Prostate gland (tissue), 2 donors: ENCODE data around the gene ALOXE3. TPM values are rescaled to one million over a fixed set of nuclear protein-coding genes. Genes with fewer than 3 reads are reported as not detected.

Source experiments
- DNase-seq: peaks from one replicate; pipeline ENCODE4 v3.0.0-alpha.2; 2019; ENCODE audit warnings: low spot score
- H3K27ac ChIP-seq, 2 donors: fragments of 200-600 bp; sonication (generic); 2 replicates each; pipeline ENCODE4 v1.5.1; 2017 to 2019
- H3K27me3 ChIP-seq: fragments of 200-600 bp; sonication (generic); replicated peaks from 2 replicates; pipeline ENCODE4 v1.5.1; 2019; ENCODE audit not compliant: insufficient read depth
- H3K36me3 ChIP-seq, 2 donors: fragments of 200-600 bp; sonication (generic); 1 replicate in 1 of 2; 2 replicates in 1 of 2; pipeline versions ENCODE4 v1.5.1 to v1.8.1; 2017 to 2019
- H3K4me1 ChIP-seq: fragments of 200-600 bp; sonication (generic); replicated peaks from 2 replicates; pipeline ENCODE4 v1.5.1; 2019
- H3K4me3 ChIP-seq, 2 donors: fragments of 200-600 bp; sonication (generic); 2 replicates each; pipeline ENCODE4 v1.5.1; 2017 to 2019
- H3K9me3 ChIP-seq: fragments of 200-600 bp; sonication (generic); 2 replicates; pipeline ENCODE4 v1.5.1; 2017
- CTCF ChIP-seq, 4 experiments: fragments of 200-600 bp in 2 of 4; fragments of 450-650 bp in 2 of 4; sonication (generic) in 2 of 4; IDR thresholded peaks; 1 replicate in 3 of 4; 2 replicates in 1 of 4; pipeline ENCODE4 v1.5.1; 2016 to 2019; ENCODE audit warnings: antibody characterized with exemption in 4 of 4, mild to moderate bottlenecking in 2 of 4, moderate library complexity in 2 of 4
- POLR2A ChIP-seq: fragments of 450-650 bp; IDR thresholded peaks from one replicate; pipeline ENCODE4 v1.6.1; 2016; ENCODE audit warnings: antibody characterized with exemption, mild to moderate bottlenecking
- POLR2AphosphoS5 ChIP-seq: sonication (generic); formaldehyde crosslinking; IDR thresholded peaks from one replicate; pipeline ENCODE4 v1.6.1; 2017; ENCODE audit warnings: antibody characterized with exemption
- WGBS: methylation state at CpG from one replicate; pipeline ENCODE4 v1.1.5; 2018; 5-methylcytosine and 5-hydroxymethylcytosine counted together
- intact Hi-C: fragments of 100-400 bp; cut with DNase I; formaldehyde crosslinking; loops from one replicate; pipeline ENCODE4 v1.14.2; 2022
- total RNA-seq, 2 donors: library from RNA; depleted of rRNA; stranded (reverse); fragments of >200 nt; gene quantifications; one replicate each; pipeline ENCODE4 v1.1.0, GENCODE V29; 2016

Gene ALOXE3
- total RNA-seq, 2 donors from 2014 or later, result 2.4 TPM; not detected in 1

GRCh38 chr17:8138374-8138671 lies 20.0 kb upstream of the ALOXE3 start:
- TF ChIP-seq POLR2AphosphoS5, result no peak
- no peak for TF ChIP-seq CTCF (IDR thresholded peaks at IDR 0.05)
- no peak for TF ChIP-seq POLR2A
- Histone ChIP-seq H3K27me3 (no peaks in the 10 kb centered on the region), H3K27ac (peak overlapping the region; percentile 92 to 94), H3K4me3 (peak overlapping the region in 1 of 2 donors; percentile 8), H3K4me1 (no peaks in the 10 kb centered on the region), H3K36me3 (peaks cover 18 to 29% of the 10 kb centered on the region in 2 donors), H3K9me3 (no peaks in the 10 kb centered on the region)
- no peak for DNase-seq
- WGBS, result under 1% methylated on average over 7 of the region's 7 CpGs
- intact Hi-C loops, result no loop called here

DNA sequence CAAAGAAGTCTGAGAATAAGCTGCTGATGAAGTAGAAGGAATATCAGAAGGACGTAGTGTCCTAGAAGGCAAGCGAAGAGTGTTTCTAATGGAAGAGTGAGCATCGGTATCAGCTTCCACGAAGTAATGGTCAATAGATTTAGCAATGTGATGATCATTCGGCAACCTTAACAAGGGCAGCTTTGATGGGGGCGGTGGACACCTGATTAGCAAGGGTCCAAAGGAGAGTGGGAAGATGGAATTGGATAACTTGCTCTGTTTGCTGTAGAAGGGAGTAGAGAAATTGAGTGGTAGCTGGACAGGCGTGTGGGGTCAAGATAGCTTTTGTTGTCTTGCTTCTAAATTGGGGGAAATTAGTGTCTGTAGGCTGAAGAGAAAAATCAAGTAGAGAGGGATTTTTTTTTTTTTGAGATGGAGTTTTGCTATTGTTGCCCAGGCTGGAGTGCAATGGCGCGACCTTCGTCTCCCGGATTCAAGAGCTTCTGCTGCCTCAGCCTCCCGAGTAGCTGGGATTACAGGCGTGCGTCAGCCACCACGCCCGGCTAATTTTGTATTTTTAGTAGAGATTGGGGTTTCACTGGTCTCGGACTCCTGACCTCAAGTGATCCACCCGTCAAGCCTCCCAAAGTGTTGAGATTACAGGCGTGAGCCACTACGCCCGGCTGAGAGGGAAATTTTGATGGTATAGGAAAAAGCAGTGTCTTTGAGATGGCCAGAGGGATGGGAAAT lies 19.5 kb upstream of the ALOXE3 start:
- Histone ChIP-seq H3K27ac (peak overlapping the region; percentile 92 to 94), H3K27me3 (no peaks in the 10 kb centered on the region), H3K4me1 (no peaks in the 10 kb centered on the region), H3K9me3 (no peaks in the 10 kb centered on the region), H3K36me3 (peaks cover 13 to 24% of the 10 kb centered on the region in 2 donors), H3K4me3 (no peak overlapping the region)
- 25% methylated on average over 21 of the region's 21 CpGs for WGBS
- intact Hi-C loops, result no loop called here
- TF ChIP-seq POLR2AphosphoS5, result no peak
- no peak for TF ChIP-seq CTCF (IDR thresholded peaks at IDR 0.05)
- DNase-seq, result no peak

DNA sequence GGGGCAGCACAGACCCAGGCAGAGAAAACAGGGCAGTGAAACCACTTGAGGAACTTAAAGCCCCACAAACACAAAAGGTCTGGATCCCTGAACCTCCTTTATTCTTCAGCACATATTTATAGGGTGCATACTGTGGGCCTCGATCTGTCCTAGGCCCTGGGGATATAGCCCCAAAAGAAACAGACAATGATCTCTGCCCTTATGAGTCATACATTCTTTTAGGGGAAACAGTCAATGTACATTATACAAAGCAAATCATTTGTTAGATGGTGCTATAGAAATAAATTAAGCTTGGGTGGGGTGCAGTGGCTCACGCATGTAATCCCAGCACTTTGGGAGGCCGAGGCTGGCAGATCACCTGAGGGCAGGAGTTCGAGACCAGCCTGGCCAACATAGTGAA lies 15.6 kb upstream of the ALOXE3 start:
- H3K27ac ChIP-seq, result no peak overlapping the region
- no peak for TF ChIP-seq POLR2AphosphoS5
- no peak for TF ChIP-seq POLR2A
- WGBS, result 78% methylated on average over 4 of the region's 4 CpGs
- H3K9me3 ChIP-seq, result no peaks in the 10 kb centered on the region
- H3K36me3 ChIP-seq, result no peaks in the 10 kb centered on the region
- intact Hi-C loops, result no loop called here
- no peaks in the 10 kb centered on the region for H3K4me1 ChIP-seq
- H3K27me3 ChIP-seq, result no peaks in the 10 kb centered on the region
- DNase-seq, result no peak
- no peak overlapping the region for H3K4me3 ChIP-seq

DNA sequence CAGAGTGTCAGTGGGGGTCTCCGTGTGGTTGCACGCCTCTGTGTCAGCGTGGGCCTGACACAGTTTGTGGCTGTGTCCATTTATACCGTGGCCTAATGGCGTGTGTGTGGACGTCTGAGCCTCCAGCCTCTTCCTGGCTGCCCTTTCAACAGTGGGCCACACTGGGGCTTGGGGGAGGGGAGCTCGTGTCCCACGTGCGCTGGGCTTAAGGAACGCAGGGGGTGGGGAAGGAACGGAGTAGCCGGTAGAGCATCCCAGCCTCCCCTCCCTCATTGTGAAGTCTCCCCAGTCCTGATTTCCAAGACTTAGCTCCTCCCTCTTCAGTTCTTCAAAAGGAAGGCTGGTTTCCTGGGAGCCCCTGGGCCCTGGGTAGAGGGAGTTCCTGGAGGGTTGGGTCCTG lies 15.1 kb upstream of the ALOXE3 start:
- H3K27ac ChIP-seq, result no peak overlapping the region
- no peak overlapping the region for H3K4me3 ChIP-seq
- H3K27me3 ChIP-seq, result no peaks in the 10 kb centered on the region
- intact Hi-C loops, result no loop called here
- no peak for DNase-seq
- no peaks in the 10 kb centered on the region for H3K9me3 ChIP-seq
- WGBS, result 74% methylated on average over 12 of the region's 12 CpGs
- no peaks in the 10 kb centered on the region for H3K36me3 ChIP-seq
- no peaks in the 10 kb centered on the region for H3K4me1 ChIP-seq
- no peak for TF ChIP-seq POLR2AphosphoS5
- no peak for TF ChIP-seq POLR2A
- no peak for TF ChIP-seq CTCF (IDR thresholded peaks at IDR 0.05)

DNA sequence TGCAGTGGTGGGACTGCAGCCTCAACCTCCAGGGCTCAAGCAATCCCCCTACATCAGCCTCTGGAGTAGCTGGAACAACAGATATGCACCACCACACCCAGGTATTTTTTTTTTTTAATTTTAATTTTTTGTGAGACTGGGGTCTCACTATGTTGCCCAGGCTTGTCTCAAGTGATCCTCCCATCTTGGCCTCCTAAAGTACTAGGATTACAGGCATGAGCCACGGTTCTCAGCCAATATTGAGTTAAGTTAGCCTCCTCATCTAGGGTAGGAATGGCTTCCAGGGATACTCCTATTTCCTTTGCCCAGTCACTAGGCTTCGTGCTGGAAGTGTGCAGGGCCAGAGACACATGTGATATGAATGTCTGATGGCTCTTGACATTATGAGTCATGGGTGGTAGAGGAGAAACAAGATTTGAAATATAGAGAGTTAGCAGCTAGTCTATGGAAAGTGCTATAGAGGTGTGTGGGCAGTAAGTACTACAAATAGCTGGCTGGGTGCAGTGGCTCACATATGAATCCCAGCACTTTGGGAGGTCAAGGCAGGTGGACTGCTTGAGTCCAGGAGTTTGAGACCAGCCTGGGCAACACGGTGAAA lies 13.6 kb upstream of the ALOXE3 start:
- Histone ChIP-seq H3K27me3 (no peaks in the 10 kb centered on the region), H3K36me3 (no peaks in the 10 kb centered on the region), H3K4me3 (no peak overlapping the region), H3K9me3 (no peaks in the 10 kb centered on the region), H3K4me1 (no peaks in the 10 kb centered on the region), H3K27ac (no peak overlapping the region)
- intact Hi-C loops, result no loop called here
- 76% methylated on average over 3 of the region's 3 CpGs for WGBS
- no peak for DNase-seq
- TF ChIP-seq POLR2AphosphoS5, result no peak
- no peak for TF ChIP-seq POLR2A
- no peak for TF ChIP-seq CTCF (IDR thresholded peaks at IDR 0.05)
